Midbrain (tissue), 1 donor: ENCODE results near the gene MACF1.
A peak's percentile ranks its signal among the peaks of the same experiment; 100 is the strongest.

Experiments used
- DNase-seq: peaks from one replicate; lab custom pipeline; 2025; lab: John Stamatoyannopoulos, UW

The MACF1 gene

DNA sequence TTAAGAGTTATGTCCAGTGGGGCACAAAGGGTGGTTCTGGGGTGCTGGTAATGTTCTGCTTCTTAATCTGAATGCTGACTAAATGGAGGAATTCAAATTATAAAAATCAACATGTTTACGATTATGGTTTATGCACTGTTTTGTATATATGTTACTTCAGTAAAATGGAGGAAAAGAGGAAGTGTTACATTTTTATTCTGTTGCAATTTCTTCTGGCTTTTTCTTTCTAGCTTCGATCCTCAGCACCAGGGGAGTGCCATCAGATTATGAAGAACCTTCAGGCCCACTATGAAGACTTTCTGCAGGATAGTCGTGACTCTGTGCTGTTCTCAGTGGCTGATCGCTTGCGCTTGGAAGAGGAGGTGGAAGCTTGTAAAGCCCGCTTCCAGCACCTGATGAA, 105.5 kb downstream of the MACF1 start:
- no peak for DNase-seq

DNA sequence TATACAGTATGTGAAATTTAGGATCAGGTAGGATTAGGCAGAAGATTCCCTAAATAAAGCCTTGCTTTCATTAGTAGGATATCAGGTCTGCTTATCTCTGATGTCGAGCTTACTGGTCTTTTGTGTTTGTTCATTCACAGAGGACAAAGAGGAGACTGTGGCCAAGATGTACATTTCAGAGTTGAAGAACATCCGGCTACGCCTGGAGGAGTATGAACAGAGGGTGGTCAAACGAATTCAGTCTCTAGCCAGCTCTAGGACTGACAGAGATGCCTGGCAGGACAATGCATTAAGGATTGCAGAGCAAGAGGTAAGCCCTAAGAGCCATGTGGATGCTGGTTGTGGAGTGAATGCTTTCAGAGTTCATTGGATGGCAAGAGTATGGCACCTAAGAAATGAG, 106.2 kb downstream of the MACF1 start:
- DNase-seq, result no peak

DNA sequence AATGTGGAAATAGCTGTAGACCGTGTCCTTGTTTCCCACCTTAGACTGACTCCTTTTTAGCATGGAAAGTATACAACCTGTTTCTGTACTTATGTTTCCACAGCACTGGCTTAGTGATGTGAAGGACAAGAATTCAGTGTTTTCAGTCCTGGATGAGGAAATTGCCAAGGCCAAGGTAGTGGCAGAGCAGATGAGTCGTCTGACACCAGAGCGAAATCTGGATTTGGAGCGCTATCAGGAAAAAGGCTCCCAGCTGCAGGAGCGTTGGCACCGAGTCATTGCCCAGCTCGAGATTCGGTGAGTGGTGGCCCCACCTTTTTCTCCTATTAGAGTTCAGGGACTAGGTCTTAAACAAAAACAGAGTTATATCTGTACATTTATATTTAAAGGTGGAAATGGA, 112.6 kb downstream of the MACF1 start:
- DNase-seq, result no peak

DNA sequence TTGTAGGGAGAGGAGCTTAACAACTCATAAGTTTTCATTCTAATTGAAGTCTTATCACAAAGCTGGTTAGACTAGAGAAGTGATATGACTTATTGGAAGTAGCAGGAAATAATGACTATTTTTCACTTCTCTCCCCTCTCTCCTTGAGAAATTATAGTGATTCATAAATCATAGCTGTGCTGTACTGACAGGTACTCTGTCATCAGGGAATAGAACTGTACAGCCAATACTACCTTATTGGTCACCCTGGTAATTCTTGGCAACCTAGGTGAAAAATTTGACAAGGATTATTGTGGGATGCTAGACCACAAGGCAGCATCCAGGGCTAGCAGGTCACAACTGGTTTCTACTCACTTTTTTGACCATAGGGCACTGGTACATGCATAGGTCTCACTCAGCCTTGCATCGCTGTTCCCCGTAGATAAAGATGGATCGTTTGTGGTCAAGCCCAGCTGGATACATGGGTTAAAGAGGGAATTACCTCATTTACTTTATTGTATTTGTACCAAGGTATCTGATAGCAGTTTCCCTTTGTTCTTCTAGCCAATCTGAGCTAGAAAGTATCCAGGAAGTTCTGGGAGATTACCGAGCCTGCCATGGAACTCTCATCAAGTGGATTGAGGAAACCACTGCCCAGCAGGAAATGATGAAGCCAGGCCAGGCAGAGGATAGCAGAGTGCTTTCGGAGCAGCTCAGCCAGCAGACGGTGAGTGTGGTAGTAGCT, 113.6 kb downstream of the MACF1 start:
- DNase-seq, result no peak

DNA sequence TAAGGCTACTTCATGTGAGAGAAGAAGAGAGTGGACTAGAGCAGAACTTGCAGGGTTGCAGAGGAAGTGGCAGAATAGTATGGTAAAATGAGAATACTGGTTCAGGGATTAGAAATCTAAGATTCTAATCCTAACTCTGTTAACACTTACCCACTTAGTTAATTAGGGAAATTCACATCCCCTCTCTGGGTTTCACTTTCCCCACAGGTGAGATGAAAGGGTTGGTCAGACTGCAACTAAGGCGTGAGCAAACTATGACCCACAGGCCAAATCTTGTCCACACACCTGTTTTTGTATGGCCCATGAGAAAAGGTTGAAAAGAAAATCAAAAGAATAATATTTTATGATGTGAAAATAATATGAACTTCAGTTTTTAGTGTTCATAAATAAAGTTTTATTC, 117.5 kb downstream of the MACF1 start:
- no peak for DNase-seq

DNA sequence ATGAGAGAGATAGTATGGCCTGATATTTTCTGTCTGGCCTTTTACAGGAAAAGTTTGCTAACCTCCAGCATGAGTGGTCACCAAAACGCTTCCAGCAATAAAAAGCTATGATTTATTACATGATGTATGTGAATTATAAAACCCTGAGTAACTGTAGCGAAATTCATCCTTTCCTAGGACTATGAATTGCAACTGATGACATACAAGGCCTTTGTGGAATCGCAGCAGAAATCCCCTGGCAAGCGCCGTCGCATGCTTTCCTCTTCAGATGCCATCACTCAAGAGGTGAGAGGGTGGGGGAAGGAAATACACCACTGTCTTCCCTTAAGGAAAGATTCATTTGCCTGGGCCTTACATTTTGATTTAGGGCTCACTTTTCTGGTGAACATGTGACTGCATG, 117.9 kb downstream of the MACF1 start:
- DNase-seq, result no peak

DNA sequence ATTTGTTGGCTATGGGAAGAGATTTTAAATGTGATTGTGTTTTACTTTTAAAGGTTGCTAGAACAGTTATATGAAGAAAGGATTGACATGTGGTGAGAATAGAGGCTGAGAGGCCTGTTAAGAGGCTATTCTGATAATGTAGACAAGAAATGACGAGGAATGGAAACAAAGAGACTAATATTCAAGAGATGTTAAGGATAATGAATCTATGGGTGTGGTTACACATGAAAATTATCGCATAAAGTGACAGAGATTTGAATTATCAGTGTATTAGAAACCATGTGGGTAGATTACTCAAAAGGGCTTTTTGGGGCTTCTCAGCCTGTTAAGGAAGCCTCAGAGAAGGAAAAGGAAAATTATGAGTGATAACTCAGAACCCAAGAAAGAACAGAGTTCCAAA, 120.4 kb downstream of the MACF1 start:
- no peak for DNase-seq

DNA sequence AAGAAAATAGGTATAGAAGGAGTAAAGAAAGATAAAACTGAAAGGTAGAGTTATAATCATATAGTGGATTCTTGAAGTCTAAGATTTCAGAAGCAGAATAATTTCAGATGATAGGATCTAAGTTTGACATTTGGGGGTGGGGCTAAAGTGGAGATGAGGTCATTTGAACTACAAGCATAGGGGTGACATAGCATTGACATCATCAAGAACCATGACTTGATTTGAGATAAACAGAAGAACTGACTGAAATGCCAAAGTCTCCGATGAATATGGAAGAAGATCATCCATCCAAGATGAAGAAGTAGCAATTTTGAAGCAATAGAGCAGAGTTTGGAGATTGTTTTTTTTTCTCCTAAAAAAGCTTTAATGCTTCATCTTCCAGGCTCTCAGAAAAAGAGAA, 122.3 kb downstream of the MACF1 start:
- no peak for DNase-seq

DNA sequence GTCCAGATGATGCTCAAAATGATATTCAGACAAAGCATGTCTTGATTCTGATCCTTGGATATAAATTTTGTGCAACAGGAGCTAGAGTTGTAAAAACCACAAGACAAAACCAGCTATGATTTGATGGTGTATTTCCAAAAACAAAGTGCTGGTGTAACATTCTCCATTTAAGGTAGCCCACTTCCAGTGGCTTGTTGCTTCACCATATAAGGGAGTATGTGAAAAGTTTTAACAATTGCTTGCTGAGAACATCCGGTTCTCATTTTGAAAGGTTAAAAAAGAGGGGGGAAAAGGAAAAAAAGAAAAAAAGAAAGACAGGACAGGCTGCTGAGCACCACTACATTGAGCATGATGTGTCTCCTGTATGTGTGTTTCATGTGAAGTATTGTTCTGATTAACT, 123.6 kb downstream of the MACF1 start:
- DNase-seq, result no peak

DNA sequence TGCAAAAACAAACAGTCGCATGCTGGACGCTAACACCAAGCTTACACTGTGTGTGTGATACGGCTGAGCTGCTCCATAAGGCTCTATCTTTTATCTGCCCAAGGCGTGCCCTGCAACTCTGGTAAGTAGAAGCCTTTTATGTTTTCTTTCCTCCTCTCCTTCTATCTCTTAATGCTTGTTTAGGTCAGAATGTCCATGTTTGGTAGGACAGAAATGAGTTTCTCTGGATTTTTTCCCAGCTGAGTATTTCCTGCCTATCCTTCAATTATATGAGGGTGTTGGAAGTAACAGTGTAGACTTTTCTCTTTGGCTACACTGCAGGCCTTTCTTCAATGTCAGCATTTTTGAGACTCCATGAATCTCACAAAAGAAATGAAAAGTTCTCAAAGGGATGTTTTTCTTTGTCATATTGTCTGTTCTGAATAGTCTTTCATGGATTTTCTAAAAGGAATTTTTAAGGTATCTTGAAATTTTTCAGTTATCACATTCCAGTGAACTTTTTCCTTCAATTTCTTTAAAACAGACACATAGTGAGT, 124.2 kb downstream of the MACF1 start:
- no peak for DNase-seq

DNA sequence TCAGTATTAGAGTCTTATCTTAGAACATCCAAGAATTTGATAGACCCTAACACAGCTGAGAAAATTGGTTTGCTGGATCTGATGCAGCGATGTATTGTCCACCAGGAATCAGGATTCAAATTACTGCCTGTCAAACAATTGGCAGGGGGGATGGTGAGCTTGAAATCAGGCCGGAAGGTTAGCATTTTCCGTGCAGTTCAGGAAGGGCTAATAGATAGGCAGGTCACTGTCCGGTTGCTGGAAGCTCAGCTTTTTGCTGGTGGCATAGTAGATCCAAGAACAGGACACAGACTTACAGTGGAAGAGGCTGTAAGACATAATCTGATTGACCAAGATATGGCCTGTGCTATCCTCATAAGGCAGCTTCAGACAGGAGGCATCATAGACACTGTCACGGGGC, 127.2 kb downstream of the MACF1 start:
- DNase-seq, result no peak

DNA sequence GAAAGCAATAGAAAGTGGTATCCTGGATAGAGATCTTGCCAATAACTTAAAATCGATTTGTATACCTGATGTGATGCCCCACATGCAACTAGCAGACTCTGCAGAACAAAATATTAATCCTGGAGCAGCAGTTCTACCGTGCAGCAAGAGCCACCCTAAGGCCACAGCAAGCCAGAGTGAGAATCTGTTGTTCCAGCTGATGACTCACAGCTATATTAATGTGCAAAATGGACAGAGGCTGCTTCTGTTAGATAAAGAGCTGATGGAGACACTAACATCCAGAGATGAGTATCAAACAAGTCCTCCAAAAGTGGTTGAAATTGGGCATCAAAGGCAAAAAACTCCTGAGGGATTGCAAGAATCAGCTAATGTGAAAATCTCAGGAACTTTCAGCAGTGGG, 127.8 kb downstream of the MACF1 start:
- peak; percentile 33 for DNase-seq

DNA sequence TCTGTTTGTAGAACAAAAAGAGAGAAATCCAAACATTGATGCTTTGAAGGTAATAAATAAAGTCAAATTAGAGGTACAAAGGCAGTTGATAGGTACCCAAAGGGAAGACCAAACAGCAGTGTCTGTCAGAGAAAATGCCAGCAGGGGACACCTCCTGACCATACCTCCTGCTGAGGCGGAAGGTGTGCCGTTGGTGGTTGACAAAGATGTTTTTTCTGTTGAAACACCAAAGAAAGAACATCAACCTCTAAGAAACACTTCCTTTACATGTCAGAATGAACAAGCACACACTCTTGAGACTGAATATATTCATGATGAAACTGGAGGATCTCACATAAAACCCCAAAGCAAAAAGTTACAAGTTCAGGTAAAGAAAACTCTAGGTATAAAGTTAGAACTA, 128.3 kb downstream of the MACF1 start:
- no peak for DNase-seq

DNA sequence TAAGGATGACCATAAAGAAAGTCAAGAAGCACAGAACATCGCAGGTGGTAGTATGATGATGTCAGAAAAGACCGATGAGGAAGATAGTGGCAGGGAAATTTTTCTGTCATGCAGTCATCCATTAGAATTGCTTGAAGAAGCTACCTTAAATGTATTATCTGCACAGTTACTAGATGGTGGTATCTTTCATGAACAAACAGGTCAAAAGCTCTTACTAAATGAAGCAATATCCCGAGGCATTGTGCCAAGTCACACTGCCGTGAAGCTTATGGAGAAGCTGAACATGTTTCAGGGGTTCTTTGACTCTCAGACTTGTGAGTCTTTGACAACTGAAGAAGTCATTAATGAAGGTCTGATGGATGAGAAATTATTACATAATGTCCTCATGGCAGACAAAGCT, 128.8 kb downstream of the MACF1 start:
- no peak for DNase-seq

DNA sequence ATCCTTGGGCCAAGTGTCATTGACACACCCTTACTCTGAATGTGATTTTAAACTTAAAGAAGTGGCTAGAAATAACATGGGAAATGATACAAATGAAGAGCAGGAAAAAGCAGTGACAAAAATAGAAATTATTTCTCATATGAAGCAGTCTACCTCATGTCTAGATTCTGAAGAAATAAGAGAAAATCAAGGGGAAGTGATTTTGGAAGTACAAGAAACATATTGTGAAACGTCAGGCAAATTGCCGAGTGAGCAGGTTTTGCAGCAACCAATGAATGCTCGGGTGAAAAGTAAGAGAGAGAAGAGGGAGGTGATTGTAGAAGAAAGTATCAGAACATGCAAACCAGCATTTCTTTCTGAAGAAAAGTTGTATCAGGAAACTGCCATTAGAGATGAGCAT, 130.7 kb downstream of the MACF1 start:
- DNase-seq, result no peak

DNA sequence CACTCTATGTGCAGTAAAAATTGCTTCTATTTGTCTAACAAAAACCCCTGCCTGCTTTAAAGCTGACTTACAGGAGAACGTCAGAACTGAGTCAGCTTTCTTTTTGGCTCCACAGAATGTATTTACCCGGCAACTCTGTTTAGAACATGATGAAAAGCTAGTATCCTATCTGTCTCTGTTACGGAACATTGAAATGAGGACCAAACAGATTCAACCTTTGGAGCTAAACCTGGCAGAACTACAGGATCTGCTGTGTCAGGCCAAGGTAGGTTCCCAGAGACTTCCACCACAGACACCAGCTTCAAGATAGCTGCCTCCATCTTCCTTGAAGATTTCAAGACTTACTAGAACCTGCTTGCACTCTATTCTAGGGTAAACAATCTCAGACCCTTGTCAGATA, 132.6 kb downstream of the MACF1 start:
- no peak for DNase-seq

DNA sequence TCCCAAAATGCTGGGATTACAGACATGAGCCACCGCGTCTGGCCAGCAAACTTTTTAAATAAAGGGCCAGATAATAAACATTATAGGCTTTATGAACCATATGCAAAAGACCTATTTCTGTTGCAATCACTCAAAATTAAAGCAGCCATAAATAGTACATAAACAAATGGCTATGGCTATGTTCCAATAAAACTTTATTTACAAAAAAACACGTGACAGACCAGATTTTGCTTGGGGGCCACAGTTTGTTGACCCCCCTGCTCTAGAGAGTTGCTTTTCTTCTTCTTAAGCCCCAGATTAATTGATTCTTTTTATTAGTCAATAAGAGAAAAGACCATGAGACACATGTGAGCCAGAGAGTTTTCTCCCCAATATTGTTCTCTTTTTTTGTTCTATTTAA, 138.3 kb downstream of the MACF1 start:
- no peak for DNase-seq

DNA sequence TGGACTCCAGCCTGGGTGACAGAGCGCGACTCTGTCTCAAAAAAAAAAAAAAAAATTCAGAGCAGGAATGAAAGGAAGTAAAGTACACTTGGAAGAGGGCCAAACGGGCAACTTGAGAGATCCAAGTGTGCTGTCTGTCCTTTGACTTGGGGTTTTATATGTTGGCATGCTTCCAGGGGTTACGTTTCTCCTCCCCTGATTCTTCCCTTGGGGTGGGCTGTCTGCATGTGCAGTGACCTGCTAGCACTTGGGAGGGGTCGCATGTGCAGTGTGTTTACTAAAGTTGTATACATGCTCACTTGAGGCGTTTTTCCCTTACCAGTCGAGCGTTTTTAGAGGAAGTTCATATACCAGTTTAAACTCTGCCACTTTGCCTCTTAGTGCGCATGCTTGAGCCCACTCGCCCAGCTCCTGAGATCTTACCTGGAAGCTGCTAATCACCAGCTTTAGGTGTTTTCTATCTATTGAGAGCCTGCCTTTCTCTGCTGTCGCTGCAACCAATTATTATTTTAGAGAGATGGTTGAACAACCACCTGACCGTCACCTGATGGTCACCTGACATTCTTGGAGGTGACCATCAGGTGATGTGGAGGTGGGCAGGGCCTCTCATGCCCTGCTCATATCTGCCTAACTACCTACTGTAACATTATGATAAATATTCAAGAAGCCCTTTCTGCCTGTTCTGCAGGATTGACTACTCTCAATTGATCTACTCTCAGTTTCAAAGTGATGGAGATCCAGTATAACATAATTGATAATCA, 140.1 kb downstream of the MACF1 start:
- DNase-seq, result no peak

DNA sequence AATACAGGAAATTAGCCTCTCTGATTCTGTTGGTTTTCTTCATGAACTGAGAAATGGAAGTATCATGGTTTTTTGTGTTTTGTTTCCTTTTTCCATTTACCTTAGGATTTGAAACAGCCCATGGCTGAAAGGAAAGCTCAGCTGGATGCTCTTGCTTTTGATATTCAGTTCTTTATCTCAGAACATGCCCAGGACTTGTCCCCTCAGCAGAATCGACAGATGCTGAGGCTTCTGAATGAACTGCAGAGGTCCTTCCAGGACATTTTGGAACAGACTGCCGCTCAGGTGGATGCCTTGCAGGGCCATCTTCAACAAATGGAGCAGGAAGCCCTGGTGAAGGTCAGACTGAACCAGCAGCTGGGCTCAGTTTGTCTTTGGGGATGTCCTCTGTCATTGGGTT, 142.4 kb downstream of the MACF1 start:
- no peak for DNase-seq

DNA sequence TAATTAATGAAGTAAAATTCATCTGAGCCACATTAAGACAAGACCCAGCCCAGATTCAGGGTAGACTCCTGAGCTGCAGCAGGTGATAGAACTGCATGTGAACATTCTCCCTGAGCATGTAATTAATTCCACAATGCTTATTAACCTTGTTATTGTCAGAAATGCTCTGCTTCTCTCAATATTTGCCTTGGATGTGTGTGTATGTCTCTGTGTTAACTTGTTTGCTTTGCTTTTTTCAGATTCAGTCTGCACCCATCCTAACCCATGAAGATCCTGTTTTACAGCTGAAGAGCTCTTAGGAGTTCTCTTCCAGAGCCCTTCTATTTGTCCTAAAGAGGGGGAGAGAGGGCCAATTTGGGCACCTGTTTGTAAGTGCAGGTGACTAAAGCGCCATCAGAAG, 143.8 kb downstream of the MACF1 start:
- no peak for DNase-seq

DNA sequence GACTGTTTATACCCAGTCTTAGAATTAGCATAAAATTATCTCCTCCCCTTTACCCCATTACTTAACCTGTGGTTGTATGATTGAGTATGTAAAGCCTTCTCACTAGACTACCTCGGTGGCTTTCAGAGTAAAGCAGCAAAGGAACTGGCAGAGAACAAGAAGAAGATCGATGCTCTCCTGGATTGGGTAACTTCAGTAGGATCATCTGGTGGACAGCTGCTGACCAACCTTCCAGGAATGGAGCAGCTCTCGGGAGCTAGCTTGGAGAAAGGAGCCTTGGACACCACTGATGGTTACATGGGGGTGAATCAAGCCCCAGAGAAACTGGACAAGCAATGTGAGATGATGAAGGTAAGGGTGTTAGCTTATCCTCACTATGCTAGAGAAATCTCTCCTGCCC, 148.4 kb downstream of the MACF1 start:
- DNase-seq, result no peak

DNA sequence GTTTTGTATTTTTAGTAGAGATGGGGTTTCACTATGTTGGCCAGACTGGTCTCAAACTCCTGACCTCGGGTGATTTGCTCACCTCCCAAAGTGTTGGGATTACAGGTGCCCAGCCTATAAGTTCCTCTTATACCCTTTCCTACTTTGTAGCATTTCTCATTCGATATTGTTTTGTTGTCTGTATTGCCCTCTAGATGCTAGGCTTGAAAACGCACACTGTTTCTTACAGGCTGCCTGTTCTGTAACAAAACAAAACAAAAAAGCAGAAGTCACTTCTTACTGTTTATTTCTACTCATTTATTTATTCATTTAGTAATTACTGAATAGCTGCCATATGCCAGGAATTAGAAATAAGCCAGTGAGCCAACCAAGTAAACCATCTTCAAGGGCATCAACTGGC, 150.1 kb downstream of the MACF1 start:
- DNase-seq, result no peak

DNA sequence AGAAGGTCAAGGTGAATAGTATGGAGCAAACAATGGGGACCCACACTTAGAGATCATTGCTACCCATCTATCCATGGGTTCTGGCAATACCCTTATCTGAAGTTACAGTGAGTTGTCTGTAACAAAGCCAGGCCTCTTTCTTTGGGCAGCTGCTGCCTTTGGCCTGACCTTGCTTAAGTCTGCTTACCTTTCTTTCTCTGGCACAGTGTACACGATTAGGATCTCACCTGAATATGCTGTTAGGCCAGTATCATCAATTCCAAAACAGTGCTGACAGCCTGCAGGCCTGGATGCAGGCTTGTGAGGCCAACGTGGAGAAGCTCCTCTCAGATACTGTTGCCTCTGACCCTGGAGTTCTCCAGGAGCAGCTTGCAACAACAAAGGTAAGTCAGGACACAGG, 154.0 kb downstream of the MACF1 start:
- DNase-seq, result no peak
